ENCODE measurements around the gene CYP20A1. TPM values are rescaled to one million over a fixed set of nuclear protein-coding genes. Genes with fewer than 3 reads are reported as not detected.
A peak's percentile ranks its signal among the peaks of the same experiment; 100 is the strongest.
"Not testable (repeated sequence)": the region's sequence is repeated elsewhere in the genome, so short reads cannot be mapped to it uniquely, and the experiment has no call there.

CYP20A1 gene, protein sequence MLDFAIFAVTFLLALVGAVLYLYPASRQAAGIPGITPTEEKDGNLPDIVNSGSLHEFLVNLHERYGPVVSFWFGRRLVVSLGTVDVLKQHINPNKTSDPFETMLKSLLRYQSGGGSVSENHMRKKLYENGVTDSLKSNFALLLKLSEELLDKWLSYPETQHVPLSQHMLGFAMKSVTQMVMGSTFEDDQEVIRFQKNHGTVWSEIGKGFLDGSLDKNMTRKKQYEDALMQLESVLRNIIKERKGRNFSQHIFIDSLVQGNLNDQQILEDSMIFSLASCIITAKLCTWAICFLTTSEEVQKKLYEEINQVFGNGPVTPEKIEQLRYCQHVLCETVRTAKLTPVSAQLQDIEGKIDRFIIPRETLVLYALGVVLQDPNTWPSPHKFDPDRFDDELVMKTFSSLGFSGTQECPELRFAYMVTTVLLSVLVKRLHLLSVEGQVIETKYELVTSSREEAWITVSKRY
- 16.0 and 26.3 TPM in 2 replicates for total RNA-seq (2014; rRNA removed; shearing (Covaris generic); ENCODE audit: low replicate concordance)

DNA sequence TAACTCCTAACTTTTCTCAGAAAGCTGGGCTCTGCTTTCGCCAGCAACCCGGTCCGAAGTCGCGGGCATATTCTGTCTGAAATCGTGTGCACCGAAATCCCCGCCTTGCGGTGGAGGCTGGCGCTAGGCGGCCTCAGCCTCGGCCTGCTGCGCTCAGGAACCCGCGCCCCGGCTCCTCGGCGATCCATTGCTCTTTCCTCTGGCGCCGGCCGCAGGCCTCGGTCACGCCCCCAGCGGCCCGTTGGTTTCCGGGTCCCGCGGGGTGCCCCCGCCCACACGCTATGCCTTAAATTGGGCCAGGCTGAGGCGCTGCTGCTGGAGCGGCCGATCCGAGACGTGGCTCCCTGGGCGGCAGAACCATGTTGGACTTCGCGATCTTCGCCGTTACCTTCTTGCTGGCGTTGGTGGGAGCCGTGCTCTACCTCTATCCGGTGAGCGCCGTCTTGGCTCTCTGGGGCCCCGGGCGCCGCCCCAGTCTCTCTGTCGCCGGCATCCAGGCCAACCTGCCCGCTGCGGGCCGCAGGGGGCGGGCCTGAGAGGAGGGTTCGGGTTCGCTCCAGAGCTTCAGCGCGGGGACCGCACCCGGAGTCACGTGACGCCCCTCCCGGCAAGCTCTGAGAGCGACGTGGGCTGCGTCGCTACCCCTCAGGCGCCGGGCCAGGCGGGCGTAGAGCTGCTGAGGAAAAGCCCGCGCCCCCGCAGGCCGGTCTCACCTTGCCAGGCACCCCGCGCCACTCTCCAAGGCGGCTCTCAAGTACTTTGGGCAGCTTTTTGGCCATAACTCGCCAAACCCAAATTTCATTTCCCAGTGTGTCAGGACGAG, at the start of gene CYP20A1:
CYP20A1 (plus strand) TSS at position 315 of the 823 bp plus-strand sequence; CDS start at position 360, 45 bp downstream.
- H3K9me3 ChIP-seq (ENCODE audit: low read length) = no peaks in the 10 kb centered on the region
- no peaks in the 10 kb centered on the region; the same call in 1 of the 2 replicates for H4K20me1 ChIP-seq (ENCODE audit: insufficient read depth, low read depth, low read length)
- H3K36me3 ChIP-seq (ENCODE audit: insufficient read depth, low read length) = peaks cover 15% of the 10 kb centered on the region
- H2AFZ ChIP-seq (ENCODE audit: low read length) = peak within 1 kb of the TSS; percentile 99
- H3K4me2 ChIP-seq (ENCODE audit: low read depth, low read length, poor library complexity, severe bottlenecking) = peak within 1 kb of the TSS; percentile 99
- H3K27me3 ChIP-seq (ENCODE audit: low read length) = no peaks in the 10 kb centered on the region
- peak within 1 kb of the TSS; percentile 79 for H3K27ac ChIP-seq (ENCODE audit: low read length)
- H3K4me1 ChIP-seq (ENCODE audit: low read length) = peaks cover 26% of the 10 kb centered on the region
- H3K4me3 ChIP-seq (ENCODE audit: low read length) = peak within 1 kb of the TSS; percentile 98
- H3K79me2 ChIP-seq (ENCODE audit: low read length) = peaks cover 42% of the 10 kb centered on the region
- H3K9ac ChIP-seq (ENCODE audit: low read length) = peak within 1 kb of the TSS; percentile 97
- H3K9me2 ChIP-seq (replicated peaks; ENCODE audit: insufficient read depth, low read length) = no peaks in the 10 kb centered on the region
- peak; percentile 98 for DNase-seq

DNA sequence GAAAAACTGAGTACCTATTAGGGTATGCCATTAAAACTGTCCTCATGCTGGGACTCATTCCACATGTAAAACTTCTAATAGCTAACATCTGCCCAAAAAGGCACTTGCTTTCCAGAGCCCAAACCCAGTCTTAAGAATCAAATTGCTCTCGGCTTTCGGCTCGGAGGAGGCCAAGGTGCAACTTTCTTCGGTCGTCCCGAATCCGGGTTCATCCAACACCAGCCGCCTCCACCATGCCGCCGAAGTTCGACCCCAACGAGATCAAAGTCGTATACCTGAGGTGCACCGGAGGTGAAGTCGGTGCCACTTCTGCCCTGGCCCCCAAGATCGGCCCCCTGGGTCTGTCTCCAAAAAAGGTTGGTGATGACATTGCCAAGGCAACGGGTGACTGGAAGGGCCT, 48.3 kb upstream of the CYP20A1 start:
- H4K20me1 ChIP-seq (ENCODE audit: insufficient read depth, low read depth, low read length); H3K27ac ChIP-seq (ENCODE audit: low read length); H3K9me3 ChIP-seq (ENCODE audit: low read length); H2AFZ ChIP-seq (ENCODE audit: low read length); H3K4me3 ChIP-seq (ENCODE audit: low read length); H3K79me2 ChIP-seq (ENCODE audit: low read length); H3K27me3 ChIP-seq (ENCODE audit: low read length); H3K9ac ChIP-seq (ENCODE audit: low read length); DNase-seq; H3K36me3 ChIP-seq (ENCODE audit: insufficient read depth, low read length); H3K4me1 ChIP-seq (ENCODE audit: low read length); H3K9me2 ChIP-seq (replicated peaks; ENCODE audit: insufficient read depth, low read length); H3K4me2 ChIP-seq (ENCODE audit: low read depth, low read length, poor library complexity, severe bottlenecking): not testable (repeated sequence)

DNA sequence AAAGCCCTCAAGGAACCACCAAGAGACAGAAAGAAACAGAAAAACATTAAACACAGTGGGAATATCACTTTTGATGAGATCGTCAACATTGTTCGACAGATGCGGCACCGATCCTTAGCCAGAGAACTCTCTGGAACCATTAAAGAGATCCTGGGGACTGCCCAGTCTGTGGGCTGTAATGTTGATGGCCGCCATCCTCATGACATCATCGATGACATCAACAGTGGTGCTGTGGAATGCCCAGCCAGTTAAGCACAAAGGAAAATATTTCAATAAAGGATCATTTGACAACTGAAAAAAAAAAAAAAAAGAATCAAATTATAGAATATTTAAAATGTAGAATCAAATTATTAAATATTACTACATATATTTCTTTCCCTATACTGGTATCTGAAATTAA, 47.8 kb upstream of the CYP20A1 start:
- not testable (repeated sequence) for H4K20me1 ChIP-seq (ENCODE audit: insufficient read depth, low read depth, low read length); H3K4me3 ChIP-seq (ENCODE audit: low read length); H3K36me3 ChIP-seq (ENCODE audit: insufficient read depth, low read length); H3K27me3 ChIP-seq (ENCODE audit: low read length); DNase-seq; H3K27ac ChIP-seq (ENCODE audit: low read length); H2AFZ ChIP-seq (ENCODE audit: low read length); H3K4me2 ChIP-seq (ENCODE audit: low read depth, low read length, poor library complexity, severe bottlenecking); H3K79me2 ChIP-seq (ENCODE audit: low read length); H3K4me1 ChIP-seq (ENCODE audit: low read length); H3K9ac ChIP-seq (ENCODE audit: low read length); H3K9me3 ChIP-seq (ENCODE audit: low read length); H3K9me2 ChIP-seq (replicated peaks; ENCODE audit: insufficient read depth, low read length)

DNA sequence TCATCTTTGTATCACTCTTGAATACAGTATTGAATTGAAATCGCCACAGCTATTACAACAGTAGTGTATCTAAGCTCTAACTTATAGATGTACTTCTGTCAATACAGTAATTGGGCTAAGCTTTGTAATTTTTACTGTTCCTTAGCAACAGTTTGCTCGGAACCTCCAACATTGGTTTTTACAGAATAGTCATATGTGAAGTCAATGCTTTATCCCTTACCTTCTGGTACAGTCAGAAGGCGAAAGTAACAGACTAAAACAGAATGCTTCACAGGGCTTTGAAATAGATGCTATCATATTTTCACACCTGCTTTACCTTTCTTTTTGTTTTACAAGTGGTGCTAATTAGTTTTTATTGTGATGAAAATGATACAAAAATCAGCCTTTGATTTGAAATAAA, 46.9 kb upstream of the CYP20A1 start:
- no peaks in the 10 kb centered on the region for H3K9me2 ChIP-seq (replicated peaks; ENCODE audit: insufficient read depth, low read length)
- no peaks in the 10 kb centered on the region for H3K4me1 ChIP-seq (ENCODE audit: low read length)
- H3K27me3 ChIP-seq (ENCODE audit: low read length) = no peaks in the 10 kb centered on the region
- no peak for DNase-seq
- H3K4me3 ChIP-seq (ENCODE audit: low read length) = no peak overlapping the region
- H3K9me3 ChIP-seq (ENCODE audit: low read length) = no peaks in the 10 kb centered on the region
- no peak overlapping the region for H2AFZ ChIP-seq (ENCODE audit: low read length)
- 0 out of 2 replicates have a peak, but pooled peaks cover 2% of the 10 kb centered on the region for H3K36me3 ChIP-seq (ENCODE audit: insufficient read depth, low read length)
- H3K4me2 ChIP-seq (ENCODE audit: low read depth, low read length, poor library complexity, severe bottlenecking) = no peak overlapping the region
- no peak overlapping the region for H3K9ac ChIP-seq (ENCODE audit: low read length)
- H3K27ac ChIP-seq (ENCODE audit: low read length) = no peak overlapping the region
- H4K20me1 ChIP-seq (ENCODE audit: insufficient read depth, low read depth, low read length) = no peaks in the 10 kb centered on the region
- H3K79me2 ChIP-seq (ENCODE audit: low read length) = no peaks in the 10 kb centered on the region

DNA sequence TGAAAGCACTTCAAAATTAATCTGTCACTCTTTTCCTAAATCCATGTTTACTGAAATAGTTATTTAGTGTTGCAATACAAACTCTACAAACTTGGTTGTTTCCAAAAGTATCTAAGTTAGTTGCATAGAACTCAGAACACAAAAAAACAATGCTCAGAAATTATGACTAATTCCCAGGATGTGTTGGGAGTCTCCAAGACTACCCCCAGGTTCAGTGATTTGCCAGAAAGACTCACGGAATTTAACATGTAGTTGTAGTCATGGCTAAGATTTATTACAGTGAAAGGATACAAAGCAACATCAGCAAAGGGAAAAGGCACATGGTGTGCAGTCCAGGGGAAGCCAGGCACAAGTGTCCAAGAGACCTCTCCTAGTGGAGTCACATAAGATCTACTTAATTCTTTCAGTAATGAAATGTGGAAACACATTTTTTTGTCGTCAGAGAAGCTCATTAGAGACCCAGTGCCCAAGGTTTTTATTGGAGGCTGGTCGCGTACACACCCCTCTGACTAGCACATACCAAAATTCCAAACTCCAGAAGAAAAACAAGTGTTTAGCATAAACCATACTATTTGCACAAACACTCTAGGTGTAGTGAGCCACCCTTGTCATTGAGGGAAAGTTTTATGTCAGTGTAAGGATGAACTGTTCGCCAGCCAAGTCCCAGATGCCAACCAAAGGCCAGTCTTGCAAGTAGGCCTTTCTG, 43.3 kb upstream of the CYP20A1 start:
- no peak overlapping the region for H3K4me3 ChIP-seq (ENCODE audit: low read length)
- H3K36me3 ChIP-seq (ENCODE audit: insufficient read depth, low read length) = no peaks in the 10 kb centered on the region
- H3K79me2 ChIP-seq (ENCODE audit: low read length) = no peaks in the 10 kb centered on the region
- no peak overlapping the region for H3K4me2 ChIP-seq (ENCODE audit: low read depth, low read length, poor library complexity, severe bottlenecking)
- no peak overlapping the region for H3K27ac ChIP-seq (ENCODE audit: low read length)
- no peaks in the 10 kb centered on the region for H3K9me2 ChIP-seq (replicated peaks; ENCODE audit: insufficient read depth, low read length)
- no peaks in the 10 kb centered on the region for H3K27me3 ChIP-seq (ENCODE audit: low read length)
- H3K9me3 ChIP-seq (ENCODE audit: low read length) = no peaks in the 10 kb centered on the region
- no peak overlapping the region for H2AFZ ChIP-seq (ENCODE audit: low read length)
- no peak for DNase-seq
- no peak overlapping the region for H3K9ac ChIP-seq (ENCODE audit: low read length)
- H3K4me1 ChIP-seq (ENCODE audit: low read length) = no peaks in the 10 kb centered on the region
- H4K20me1 ChIP-seq (ENCODE audit: insufficient read depth, low read depth, low read length) = no peaks in the 10 kb centered on the region

DNA sequence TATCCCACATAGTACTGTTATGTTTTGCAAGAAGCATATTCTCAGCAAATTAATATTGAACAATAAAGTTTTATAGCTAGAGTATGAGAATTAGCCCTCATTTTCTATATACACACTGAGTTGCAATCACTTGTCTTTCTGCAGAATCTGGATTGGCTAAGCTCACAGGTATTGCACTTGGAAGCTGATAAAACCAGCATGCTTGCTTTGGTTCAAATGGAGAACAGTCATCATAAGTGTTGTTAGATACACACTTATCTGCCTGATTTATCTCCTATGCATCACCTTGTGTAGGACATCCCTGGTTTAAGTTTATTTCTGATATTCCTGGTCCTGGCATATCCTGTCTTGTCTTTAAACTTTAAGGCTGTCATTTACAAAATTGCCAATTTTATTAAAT, 38.0 kb upstream of the CYP20A1 start:
- no peaks in the 10 kb centered on the region for H3K79me2 ChIP-seq (ENCODE audit: low read length)
- no peak overlapping the region for H3K27ac ChIP-seq (ENCODE audit: low read length)
- H4K20me1 ChIP-seq (ENCODE audit: insufficient read depth, low read depth, low read length) = no peaks in the 10 kb centered on the region
- H3K4me2 ChIP-seq (ENCODE audit: low read depth, low read length, poor library complexity, severe bottlenecking) = no peak overlapping the region
- no peak overlapping the region for H2AFZ ChIP-seq (ENCODE audit: low read length)
- H3K9me2 ChIP-seq (replicated peaks; ENCODE audit: insufficient read depth, low read length) = no peaks in the 10 kb centered on the region
- no peaks in the 10 kb centered on the region for H3K27me3 ChIP-seq (ENCODE audit: low read length)
- no peak for DNase-seq
- no peak overlapping the region for H3K9ac ChIP-seq (ENCODE audit: low read length)
- H3K4me3 ChIP-seq (ENCODE audit: low read length) = no peak overlapping the region
- H3K36me3 ChIP-seq (ENCODE audit: insufficient read depth, low read length) = no peaks in the 10 kb centered on the region
- H3K4me1 ChIP-seq (ENCODE audit: low read length) = no peaks in the 10 kb centered on the region
- no peaks in the 10 kb centered on the region for H3K9me3 ChIP-seq (ENCODE audit: low read length)

DNA sequence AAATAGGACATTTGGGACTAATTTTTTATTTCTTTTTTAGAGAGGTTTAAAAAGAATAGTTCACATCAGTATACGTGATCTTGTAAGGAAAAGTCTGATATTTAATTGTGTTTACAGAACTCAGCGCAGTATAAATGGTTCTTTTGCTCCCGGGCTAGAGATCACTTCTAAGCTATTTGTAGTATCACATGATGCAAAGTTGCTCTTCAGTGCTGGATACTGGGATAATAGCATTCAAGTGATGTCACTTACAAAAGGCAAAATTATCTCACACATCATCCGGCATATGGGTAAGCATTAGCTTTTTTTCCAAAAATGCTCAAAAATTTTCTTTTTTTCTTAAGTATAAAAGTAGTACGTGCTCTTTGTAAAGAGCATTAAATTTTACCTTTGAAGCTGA, 37.4 kb upstream of the CYP20A1 start:
- no peak overlapping the region for H3K4me3 ChIP-seq (ENCODE audit: low read length)
- no peak overlapping the region for H2AFZ ChIP-seq (ENCODE audit: low read length)
- H3K9ac ChIP-seq (ENCODE audit: low read length) = no peak overlapping the region
- no peak overlapping the region for H3K27ac ChIP-seq (ENCODE audit: low read length)
- DNase-seq = no peak
- no peaks in the 10 kb centered on the region for H3K9me3 ChIP-seq (ENCODE audit: low read length)
- H3K36me3 ChIP-seq (ENCODE audit: insufficient read depth, low read length) = no peaks in the 10 kb centered on the region
- no peaks in the 10 kb centered on the region for H3K9me2 ChIP-seq (replicated peaks; ENCODE audit: insufficient read depth, low read length)
- H3K79me2 ChIP-seq (ENCODE audit: low read length) = no peaks in the 10 kb centered on the region
- no peaks in the 10 kb centered on the region for H3K4me1 ChIP-seq (ENCODE audit: low read length)
- no peaks in the 10 kb centered on the region for H4K20me1 ChIP-seq (ENCODE audit: insufficient read depth, low read depth, low read length)
- no peak overlapping the region for H3K4me2 ChIP-seq (ENCODE audit: low read depth, low read length, poor library complexity, severe bottlenecking)
- no peaks in the 10 kb centered on the region for H3K27me3 ChIP-seq (ENCODE audit: low read length)

DNA sequence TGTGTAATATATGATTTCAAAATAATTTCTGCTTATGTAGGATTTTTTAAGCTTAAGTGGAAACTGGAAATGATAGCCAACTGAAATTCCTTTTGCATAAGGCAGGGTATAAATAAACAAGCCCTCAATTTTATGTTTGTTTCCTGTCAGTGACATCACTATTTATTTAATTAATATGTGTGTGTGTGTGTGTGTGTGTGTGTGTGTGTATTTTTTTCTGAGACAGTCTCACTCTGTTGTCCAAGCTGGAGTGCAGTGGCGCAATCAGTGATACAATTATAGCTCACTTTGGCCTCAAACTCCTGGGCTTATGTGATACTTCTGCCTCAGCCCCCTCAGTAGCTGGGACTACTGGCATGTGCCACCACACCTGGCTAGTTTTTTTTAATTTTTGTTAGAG, 29.3 kb upstream of the CYP20A1 start:
- Histone ChIP-seq H3K27me3 (ENCODE audit: low read length) (no peaks in the 10 kb centered on the region), H3K4me3 (ENCODE audit: low read length) (no peak overlapping the region), H4K20me1 (ENCODE audit: insufficient read depth, low read depth, low read length) (no peaks in the 10 kb centered on the region), H3K27ac (ENCODE audit: low read length) (no peak overlapping the region), H3K9me2 (replicated peaks; ENCODE audit: insufficient read depth, low read length) (no peaks in the 10 kb centered on the region), H3K9ac (ENCODE audit: low read length) (no peak overlapping the region), H3K4me2 (ENCODE audit: low read depth, low read length, poor library complexity, severe bottlenecking) (no peak overlapping the region), H3K4me1 (ENCODE audit: low read length) (no peaks in the 10 kb centered on the region), H3K36me3 (ENCODE audit: insufficient read depth, low read length) (no peaks in the 10 kb centered on the region), H3K9me3 (ENCODE audit: low read length) (no peaks in the 10 kb centered on the region), H3K79me2 (ENCODE audit: low read length) (no peaks in the 10 kb centered on the region), H2AFZ (ENCODE audit: low read length) (no peak overlapping the region)
- DNase-seq = no peak

Measured in Karpas-422 (cell line).